DMS114 treated with DMSO at 0.1 percent for 48 hours (cell line): ENCODE measurements around the gene STX12.

Source experiments
- DNase-seq: peaks from one replicate; lab custom pipeline; 2025; ENCODE audit not compliant: unreplicated experiment; lab: John Stamatoyannopoulos, UW

The STX12 gene

DNA sequence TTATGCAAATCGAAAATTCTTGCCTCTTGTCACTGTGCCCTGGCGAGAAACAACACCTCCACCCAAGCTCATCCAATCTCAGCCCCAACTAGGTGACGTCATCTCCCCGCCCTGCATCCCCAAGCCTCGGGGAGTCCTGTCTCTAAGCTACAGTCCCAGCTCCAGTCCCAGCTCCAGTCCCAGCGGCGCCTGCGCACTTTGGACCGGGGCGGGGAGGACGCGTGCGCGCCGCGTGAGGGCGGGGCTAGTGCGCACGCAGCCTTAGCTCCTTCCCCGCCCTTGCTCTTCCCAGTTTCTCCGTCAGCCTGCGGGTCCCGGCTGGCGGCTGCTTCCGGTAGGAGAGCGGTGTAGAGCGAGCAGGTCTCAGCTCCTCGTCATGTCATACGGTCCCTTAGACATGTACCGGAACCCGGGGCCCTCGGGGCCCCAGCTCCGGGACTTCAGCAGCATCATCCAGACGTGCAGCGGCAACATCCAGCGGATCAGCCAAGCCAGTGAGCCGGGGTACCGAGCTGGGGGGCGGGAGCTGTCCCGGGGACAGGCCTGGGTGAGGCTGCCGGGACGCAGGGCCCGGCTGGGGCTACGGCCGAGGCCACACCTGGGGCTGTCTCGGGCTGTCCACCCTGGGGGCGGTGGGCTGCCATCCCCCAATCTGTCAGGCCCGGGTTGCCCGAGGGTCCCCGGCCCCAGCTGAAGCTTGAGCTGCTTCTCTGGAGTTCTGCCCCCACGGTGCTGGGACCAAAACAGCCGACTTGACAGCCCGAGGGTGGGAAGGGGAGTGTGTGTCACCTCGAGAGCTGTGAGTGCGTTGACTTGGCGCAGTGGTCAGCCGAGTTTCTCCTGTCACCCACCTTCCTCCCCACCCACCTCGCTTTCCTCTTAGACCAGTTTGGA is at the start of gene STX12:
STX12 (plus strand) TSS at position 288 of the 894 bp plus-strand sequence; CDS start at position 377, 89 bp downstream.
- DNase-seq = peak; percentile 97

DNA sequence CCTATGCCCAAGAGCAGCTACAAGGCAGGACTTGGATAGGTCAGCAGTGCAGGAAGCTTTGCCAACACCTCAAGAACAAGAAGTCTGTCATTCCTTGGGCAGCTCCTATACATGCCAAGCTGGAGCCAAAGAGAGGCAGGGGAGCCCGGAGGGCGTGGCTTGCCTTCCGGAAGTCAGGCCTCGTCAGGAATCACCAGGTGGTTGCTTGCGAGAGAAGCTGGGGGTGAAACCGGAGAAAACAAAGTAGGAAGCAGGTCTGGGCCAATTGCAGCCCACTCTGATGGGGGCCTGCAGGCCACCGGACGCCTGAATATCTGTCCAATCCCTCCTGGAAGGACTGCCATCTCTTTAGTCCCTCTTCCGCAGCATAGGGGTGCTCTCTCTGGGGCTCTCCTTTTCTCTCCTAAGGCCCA is 48.1 kb upstream of the STX12 start:
- no peak for DNase-seq

DNA sequence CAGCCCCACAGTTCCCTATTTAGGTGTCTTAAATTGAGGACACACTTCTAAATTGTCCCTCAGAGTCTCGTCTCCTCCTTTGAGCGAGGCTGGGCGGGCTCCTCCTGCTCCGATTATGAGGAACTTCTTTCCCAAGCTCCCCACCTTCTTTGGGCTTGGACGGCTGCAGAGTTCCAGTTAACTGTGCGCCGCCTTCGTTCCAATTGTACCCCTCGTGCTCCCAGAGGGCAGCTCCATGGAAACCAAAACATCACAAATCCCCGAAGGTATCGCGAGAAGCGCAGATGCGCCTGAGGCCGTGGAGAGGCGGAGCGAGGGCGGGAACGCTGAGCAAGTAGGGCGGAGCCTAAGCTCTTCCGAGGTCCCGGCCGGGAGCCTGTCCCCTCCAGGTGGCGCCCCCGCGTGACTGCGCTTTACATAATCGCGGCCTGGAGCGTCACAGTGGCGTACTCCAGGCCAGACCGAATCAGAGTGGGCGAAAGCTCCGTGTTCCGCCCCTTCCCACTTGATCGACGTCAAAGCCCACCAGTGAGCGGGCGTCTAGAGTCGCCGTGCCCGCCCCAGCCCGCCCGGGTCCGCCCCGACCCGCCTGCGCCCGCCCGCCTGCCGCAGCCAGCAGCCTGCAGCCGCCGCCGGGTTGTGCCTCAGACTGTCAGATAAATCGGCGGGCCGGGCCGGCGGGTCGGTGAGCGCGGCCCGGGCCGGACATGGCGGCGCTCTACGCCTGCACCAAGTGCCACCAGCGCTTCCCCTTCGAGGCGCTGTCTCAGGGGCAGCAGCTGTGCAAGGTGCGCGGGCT is 47.4 kb upstream of the STX12 start, which contains the start of gene FAM76A:
FAM76A (plus strand) TSS at position 588 of the 799 bp plus-strand sequence; CDS start at position 708, 120 bp downstream.
- DNase-seq = peak; percentile 97

DNA sequence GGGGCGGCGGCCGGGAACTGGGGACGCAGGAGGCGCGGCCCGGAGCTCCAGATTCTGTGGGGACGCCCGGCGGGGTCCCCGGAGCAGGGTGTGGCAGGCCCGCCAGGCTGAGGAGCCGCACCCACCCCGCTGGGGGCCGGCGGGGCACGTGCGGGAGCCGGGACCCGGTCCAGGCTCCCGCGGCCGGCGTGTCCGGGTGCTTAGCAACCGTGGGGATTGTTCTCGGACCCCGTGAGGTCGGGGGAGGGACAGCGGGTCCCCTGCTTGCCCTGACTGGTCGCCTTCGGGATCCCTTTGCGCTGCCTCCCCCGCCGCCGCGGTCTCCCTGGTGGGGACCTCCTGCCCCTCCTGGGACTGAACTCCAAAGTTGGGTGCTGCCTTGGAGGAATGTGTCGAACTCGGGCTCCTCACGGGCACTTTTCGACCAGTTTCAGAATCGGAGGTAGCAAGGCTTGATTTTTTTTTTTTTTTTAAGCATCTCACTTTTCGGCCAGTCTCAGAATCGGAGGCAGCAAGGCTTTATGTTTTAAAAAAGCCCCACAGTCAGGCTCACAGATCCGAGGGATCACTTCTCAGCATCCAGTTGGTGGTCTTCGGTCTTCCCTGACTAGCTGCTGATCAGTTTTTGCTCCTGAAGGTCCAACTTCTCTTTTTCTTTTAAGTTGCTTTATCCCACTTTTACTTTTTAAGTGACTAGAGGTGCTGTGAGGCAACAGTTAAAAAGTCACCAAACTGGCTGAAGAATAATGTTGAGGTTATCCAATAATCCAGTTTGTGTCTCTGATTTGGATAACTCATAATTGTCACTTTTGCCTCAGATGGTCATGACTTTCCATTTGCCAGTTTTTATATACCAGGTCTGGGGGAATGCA is 46.6 kb upstream of the STX12 start:
- no peak for DNase-seq

DNA sequence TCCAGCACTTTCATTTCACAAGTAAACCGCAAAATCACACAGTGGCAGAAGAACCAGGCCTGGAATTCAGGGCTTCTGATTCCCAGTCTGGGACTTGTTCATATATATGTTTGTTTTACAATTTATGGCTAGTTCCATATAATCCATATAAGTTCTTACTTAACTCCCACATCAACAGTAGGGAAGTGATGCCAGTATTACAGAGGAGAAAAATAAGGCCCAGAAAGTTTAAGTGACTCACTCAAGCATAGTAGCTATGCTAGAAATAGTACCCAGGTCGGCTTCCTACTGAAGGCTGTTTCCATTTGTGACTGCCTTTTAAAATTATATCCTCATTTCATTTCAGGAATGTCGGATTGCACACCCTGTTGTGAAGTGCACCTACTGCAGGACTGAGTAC is 45.9 kb upstream of the STX12 start:
- DNase-seq = no peak

DNA sequence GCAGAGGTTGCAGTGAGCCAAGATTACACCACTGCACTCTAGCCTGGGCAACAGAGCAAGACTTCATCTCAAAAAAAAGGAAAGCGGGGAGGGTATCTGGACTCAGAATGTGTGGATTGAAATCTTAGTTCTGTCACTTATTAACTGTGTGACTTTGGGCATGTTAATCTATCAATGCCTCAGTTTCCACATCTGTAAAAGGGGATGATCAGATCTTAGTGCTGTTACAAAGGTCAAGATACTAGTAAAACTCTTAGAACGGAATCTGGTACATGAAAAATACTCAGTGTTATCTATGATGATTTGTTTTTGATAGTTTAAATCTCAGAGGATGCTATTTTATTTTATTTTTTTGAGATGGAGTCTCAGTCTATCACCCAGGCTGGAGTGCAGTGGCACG is 36.8 kb upstream of the STX12 start:
- no peak for DNase-seq

DNA sequence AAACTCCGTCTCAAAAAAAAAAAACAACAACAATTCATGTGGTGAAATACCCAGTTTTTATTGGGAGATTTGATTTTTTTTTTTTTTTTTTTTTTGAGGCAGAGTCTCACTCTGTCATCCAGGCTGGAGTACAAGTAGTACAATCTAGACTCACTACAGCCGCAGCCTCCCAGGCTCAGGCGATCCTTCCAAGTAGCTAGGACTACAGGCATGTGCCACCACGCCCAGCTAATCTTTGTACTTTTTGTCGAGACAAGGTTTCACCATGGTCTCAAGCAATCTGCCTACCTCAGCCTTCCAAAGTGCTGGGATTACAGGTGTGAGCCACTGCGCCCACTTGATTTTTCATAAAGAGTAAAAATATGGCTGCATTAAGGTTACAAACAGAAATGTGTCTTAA is 31.9 kb upstream of the STX12 start:
- DNase-seq = no peak

DNA sequence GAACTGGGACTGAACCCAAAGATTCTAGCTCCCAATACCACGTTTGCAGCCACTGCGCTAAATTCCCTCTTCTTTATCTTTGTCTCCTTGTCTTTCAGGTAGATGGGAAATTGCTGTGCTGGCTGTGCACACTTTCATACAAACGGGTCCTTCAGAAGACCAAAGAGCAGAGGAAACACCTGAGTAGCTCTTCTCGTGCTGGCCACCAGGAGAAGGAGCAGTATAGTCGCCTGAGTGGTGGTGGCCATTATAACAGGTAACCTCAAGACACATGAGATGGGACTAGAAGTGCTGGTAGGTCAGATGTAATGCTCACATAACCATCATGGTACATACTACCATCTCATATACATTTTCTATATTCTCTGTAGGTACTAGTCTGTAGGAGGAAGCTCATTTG is 28.5 kb upstream of the STX12 start:
- no peak for DNase-seq

DNA sequence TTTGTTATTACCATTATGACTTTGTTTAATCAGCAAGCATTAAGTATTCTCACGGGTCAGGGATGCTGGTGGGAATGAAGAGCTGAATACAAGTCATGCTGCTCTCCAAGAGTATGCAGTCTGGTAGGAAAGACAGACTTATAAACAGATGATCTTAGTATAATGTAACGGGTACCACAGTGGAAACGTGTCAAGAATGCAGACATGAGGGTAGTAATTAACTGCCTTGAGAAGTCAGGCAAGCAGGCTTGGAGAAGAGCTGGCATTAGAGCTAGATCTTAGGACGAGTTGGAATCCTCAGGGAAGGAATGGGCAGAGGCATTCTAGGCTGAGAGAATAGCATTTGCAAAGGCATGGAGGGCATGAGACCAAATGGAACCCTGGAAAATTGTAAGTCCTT is 27.6 kb upstream of the STX12 start:
- no peak for DNase-seq

DNA sequence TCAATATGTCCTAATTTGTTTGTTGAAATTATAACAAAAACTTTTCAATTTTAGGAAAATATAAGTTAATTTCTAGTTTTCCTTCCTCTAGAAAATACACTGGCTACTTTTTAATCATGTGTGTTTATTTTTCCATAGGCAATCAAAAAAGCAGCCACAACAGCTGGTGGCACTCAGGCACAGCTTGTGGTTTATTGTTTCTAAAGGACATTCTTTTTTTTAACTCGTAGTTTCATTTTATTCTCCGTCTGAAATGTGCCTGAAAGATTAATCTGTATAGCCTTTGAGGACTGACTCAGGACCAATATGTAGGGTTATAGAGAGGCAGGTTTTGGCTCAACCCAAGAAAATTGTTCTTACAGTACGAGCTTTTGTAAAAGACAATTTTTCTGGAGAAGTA is 20.7 kb upstream of the STX12 start:
- no peak for DNase-seq

DNA sequence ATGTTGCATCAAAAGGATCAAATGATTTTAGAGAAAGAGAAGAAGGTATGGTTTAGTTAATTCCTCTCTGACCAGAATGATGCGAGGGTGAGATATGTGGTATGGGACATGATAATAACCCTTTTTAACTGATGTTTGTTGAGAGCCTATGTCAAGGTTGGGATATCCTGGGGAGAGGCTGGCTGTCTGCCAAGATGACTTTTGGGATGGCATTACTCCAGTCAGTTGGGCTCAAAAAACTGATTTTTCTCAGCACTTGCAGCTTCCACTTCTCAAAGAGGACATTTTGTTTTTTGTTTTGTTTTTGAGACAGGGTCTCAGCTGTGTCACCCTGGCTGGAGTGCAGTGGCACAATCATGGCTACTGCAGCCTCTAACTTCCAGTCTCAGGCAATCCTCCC is 17.7 kb upstream of the STX12 start:
- DNase-seq = no peak

DNA sequence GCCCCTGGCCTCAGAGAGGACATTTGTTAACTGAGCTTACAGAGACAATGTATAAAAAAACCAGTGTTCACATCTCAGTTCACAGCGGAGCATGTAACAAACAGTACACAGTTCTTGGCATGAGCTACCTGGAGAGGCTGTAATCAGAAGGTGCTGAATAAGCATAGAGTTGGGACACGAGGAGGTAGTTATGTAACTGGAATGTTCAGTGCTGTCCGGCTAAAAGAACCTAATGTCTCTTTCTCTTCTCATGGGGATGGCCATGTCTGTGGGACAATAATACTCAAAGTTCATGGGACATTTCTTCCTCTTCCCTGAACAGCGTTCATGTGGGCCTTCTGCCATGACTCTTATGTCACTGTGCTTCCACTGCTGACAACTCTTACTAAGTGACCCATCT is 17.2 kb upstream of the STX12 start:
- no peak for DNase-seq

DNA sequence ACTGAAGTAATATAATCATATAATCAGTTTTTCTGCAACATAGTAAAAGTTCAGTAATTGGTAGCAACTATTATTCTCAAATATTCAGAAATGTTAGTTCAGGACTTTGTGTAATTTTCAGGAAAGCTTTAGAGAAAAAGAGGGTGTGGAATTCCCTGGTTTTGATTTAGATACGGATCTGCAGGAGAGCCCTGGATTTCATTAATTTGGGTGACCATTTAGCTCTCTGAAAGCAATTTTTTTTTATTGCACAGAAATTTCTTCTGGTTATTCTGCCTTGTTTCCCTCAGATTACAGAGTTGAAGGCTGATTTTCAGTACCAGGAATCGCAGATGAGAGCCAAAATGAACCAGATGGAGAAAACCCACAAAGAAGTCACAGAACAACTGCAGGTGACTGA is 13.8 kb upstream of the STX12 start:
- no peak for DNase-seq

DNA sequence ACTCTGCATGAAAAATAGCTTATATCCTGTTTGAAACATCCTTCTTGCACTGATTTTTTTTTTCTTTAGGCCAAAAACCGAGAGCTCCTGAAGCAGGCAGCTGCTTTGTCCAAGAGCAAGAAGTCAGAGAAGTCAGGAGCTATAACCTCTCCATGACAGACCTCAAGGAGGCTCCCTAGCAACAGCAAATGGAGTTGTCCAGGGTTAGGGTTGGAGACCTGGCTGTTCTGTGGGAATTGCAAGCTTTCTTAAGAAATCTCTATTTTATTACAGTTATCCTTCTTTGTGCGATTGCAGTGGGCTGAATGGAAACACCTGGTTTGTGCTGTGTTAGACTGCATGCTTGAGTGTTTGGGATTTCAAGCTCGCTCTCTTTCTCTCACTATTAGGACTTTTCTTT is 12.6 kb upstream of the STX12 start:
- DNase-seq = no peak

DNA sequence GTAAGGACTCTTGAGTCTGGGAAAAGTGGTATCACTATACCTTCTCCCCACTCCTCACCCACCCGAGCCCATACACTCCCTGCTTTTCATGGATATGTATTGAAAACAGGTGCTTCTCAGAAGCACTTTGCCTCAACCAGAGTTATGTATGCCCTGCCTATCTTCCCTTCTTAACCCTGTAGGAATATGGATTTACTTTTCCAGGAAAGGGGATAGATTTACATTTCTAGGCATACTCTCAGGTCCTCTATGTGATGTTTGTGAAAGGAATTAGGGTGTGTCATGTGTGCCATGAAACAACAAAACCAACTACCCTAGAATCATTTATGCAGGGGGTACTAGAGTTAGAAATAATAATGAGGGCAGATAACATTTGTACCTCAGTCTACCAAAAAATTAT is 11.0 kb upstream of the STX12 start:
- DNase-seq = no peak

DNA sequence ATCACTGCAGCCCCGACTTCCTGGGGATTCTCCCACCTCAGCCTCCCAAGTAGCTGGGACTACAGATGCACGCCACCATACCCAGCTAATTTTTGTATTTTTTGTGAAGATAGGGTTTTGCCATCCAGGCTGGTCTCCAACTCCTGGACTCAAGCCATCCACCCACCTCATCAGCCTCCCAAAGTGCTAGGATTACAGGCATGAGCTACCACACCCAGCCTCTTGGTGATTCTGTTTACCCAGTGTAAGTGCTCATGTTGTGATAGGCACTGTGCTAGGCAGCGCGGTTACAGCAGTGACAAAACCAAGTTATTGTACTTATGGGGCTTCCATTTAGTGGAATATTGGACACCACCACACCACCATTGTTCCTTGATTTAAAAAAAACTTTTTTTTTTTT is 9.7 kb upstream of the STX12 start:
- no peak for DNase-seq

DNA sequence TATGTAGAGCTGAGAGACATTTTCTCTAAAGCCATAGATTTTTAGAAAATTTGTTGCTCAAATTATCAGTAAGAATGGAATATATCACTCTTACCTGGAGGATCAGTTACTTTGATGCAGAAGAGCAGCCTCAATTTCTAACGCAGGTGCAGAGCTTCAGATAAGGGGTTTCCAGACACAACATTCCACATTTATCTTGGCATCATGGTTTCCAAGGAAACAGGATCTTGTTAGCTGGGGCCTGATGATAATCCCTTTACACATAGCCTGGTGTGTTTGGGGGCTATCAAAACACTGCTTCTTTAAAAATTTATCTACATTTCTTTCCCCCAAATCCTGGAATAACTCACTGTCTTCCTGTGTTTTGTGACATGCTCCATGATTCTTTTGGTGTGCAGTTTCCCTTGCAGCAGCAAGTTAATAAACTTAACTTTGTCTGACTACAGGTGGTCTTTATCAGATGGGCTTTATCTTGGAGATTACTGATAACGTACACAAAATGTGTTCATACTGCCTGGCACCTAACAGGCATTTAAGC is 2.7 kb upstream of the STX12 start:
- DNase-seq = no peak

DNA sequence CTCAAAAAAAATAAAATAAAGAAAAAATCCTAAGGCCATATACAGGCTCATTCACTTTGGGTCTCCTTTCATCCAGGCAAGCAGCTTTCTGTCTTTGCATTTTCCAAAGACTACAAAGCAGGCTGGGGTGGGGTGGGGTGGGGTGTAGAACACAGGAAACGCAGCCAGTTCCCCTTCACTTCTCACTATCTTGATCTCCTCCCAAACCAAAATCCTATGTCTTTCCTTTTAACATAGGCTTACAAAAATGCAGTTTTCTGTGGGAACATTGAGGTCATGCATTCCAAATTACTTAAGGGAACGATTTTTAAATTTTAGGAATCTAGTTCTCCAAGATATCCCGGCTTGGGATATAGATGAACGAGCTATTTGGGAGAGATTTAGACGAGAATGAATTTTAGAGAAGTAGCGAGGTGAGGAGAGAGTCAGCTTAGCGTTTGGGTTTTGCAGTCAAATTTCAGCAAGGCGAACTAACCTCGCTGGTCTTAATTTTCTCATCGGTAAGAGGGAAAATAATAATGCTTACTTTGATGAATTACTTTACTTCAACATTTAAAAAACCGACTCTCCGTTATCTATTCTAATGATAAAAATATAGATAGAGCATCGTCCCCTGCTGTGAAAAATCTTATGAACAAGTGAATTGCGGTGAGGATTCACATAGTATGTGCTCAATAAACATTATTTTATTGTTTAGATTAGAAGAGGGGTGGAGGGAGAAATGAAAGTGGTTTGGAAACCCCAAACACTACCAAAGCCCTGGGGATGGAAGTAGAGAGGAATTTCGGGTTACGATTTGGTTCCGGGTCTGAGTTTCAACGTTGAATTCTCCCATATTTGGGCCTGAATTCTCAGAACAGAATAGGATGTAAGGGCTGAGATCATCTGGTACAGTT is 735 bp upstream of the STX12 start:
- no peak for DNase-seq

DNA sequence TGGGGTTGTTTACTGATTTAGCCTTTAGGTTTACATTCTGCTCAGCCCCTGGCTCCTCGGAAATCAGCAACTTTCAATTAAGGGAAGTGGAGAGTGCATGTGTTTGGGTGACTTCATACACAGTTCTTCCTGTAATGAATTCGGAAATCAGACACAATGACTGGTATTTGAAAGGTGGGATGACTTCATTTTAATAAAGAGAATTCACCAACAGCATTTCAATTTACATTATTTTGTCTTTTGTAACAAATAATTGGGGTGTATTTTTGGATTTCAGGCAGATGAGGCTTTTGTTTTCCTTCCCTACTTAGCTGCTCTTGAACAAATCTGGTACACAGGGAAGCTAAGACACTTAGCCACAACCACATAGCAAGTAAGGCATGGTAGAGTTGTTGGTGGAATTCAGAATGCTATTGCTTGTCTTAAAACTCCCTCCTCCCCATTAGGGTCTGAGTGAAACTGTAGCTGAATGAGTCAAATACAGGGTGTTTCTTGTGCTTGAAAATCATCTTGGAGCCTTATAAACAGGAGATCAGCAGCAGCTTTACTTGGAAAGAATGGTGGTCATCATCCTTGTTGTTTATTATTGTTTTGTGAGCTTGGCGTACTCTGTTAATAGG is 917 bp downstream of the STX12 start:
- DNase-seq = no peak
